WERI-Rb-1 (cell line): ENCODE measurements around the gene CLTC.

ENCODE experiments used
- DNase-seq: peaks from one replicate; pipeline ENCODE4 v3.0.0-alpha.2; 2020
- H3K27ac ChIP-seq: fragments of 250-450 bp; sonication (Bioruptor Pico); 2 replicates; pipeline ENCODE4 v1.5.1; 2020; ENCODE audit warnings: mild to moderate bottlenecking, moderate library complexity
- H3K27me3 ChIP-seq: fragments of 250-450 bp; sonication (Bioruptor Pico); 2 replicates; pipeline ENCODE4 v1.5.1; 2021; ENCODE audit warnings: mild to moderate bottlenecking, low read depth, moderate library complexity; ENCODE audit not compliant: insufficient read depth, severe bottlenecking
- H3K36me3 ChIP-seq: fragments of 250-450 bp; sonication (Bioruptor Pico); 2 replicates; pipeline ENCODE4 v1.5.1; 2020; ENCODE audit warnings: mild to moderate bottlenecking, moderate library complexity
- H3K4me3 ChIP-seq: 2 replicates; pipeline ENCODE4 v1.5.1; 2011; ENCODE audit warnings: low read depth, mild to moderate bottlenecking, control low read depth, low read length
- H3K9me3 ChIP-seq: fragments of 250-450 bp; sonication (Bioruptor Pico); 2 replicates; pipeline ENCODE4 v1.5.1; 2021; ENCODE audit warnings: mild to moderate bottlenecking, moderate library complexity; ENCODE audit not compliant: severe bottlenecking
- CTCF ChIP-seq: IDR thresholded peaks from 2 replicates; pipeline ENCODE4 v1.5.1; 2011; ENCODE audit warnings: low read depth, mild to moderate bottlenecking, control low read depth, inconsistent platforms, low read length

CLTC gene

GRCh38 chr17:59722623-59723022 lies 102.9 kb downstream of the CLTC start:
- Histone ChIP-seq H3K27ac (no peak overlapping the region), H3K9me3 (no peaks in the 10 kb centered on the region)
- no peak for TF ChIP-seq CTCF

GRCh38 chr17:59723041-59723440 lies 103.3 kb downstream of the CLTC start:
- Histone ChIP-seq H3K36me3 (no peaks in the 10 kb centered on the region), H3K27me3 (no peaks in the 10 kb centered on the region), H3K27ac (no peak overlapping the region), H3K4me3 (no peak overlapping the region), H3K9me3 (no peaks in the 10 kb centered on the region)
- no peak for DNase-seq
- no peak for TF ChIP-seq CTCF

More at GRCh38 chr17:59722623-59723022, 102.9 kb downstream of the CLTC start:
- Histone ChIP-seq H3K27me3 (no peaks in the 10 kb centered on the region), H3K4me3 (no peak overlapping the region), H3K36me3 (no peaks in the 10 kb centered on the region)
- no peak for DNase-seq

- Histone ChIP-seq H3K27me3 (no peaks in the 10 kb centered on the region), H3K9me3 (no peaks in the 10 kb centered on the region), H3K36me3 (peaks cover 3% of the 10 kb centered on the region; the same call in 1 of the 2 replicates), H3K4me3 (no peak overlapping the region), H3K27ac (no peak overlapping the region)
- no peak for TF ChIP-seq CTCF
- no peak for DNase-seq
Measured at GRCh38 chr17:59723607-59724006, 103.9 kb downstream of the CLTC start.

- DNase-seq, result no peak
- Histone ChIP-seq H3K27ac (no peak overlapping the region), H3K27me3 (no peaks in the 10 kb centered on the region), H3K36me3 (peaks cover 3% of the 10 kb centered on the region), H3K9me3 (no peaks in the 10 kb centered on the region), H3K4me3 (no peak overlapping the region)
- TF ChIP-seq CTCF, result no peak
Measured at GRCh38 chr17:59725691-59726090, 106.0 kb downstream of the CLTC start.

GRCh38 chr17:59727817-59728533 lies 108.3 kb downstream of the CLTC start:
- H3K27ac ChIP-seq, result no peak overlapping the region
- no peaks in the 10 kb centered on the region for H3K27me3 ChIP-seq
- no peaks in the 10 kb centered on the region for H3K9me3 ChIP-seq
- no peak overlapping the region for H3K4me3 ChIP-seq
- no peak for DNase-seq
- H3K36me3 ChIP-seq, result peaks cover 5% of the 10 kb centered on the region
- no peak for TF ChIP-seq CTCF

- Histone ChIP-seq H3K27me3 (no peaks in the 10 kb centered on the region), H3K36me3 (peaks cover 10% of the 10 kb centered on the region), H3K27ac (no peak overlapping the region), H3K9me3 (no peaks in the 10 kb centered on the region), H3K4me3 (no peak overlapping the region)
- no peak for TF ChIP-seq CTCF
- DNase-seq, result no peak
Measured at GRCh38 chr17:59730268-59730834, 110.7 kb downstream of the CLTC start.
